DMS79 treated with DMSO at 0.1 percent for 48 hours (cell line): Measurements from ENCODE around the gene MEGF9.
"Not testable (repeated sequence)": the region's sequence is repeated elsewhere in the genome, so short reads cannot be mapped to it uniquely, and the experiment has no call there.

ENCODE experiments used
- DNase-seq: peaks from one replicate; lab custom pipeline; 2025; lab: John Stamatoyannopoulos, UW

MEGF9 gene

GRCh38 chr9:120655005-120655622, 59.2 kb downstream of the MEGF9 start:
- DNase-seq, result no peak

GRCh38 chr9:120654272-120654671, 60.0 kb downstream of the MEGF9 start:
- no peak for DNase-seq

- no peak for DNase-seq
Observed at GRCh38 chr9:120653762-120654161, 60.5 kb downstream of the MEGF9 start.

- no peak for DNase-seq
Observed at GRCh38 chr9:120652934-120653333, 61.3 kb downstream of the MEGF9 start.

- DNase-seq, result no peak
Observed at GRCh38 chr9:120650352-120650751, 63.9 kb downstream of the MEGF9 start.

- DNase-seq, result no peak
Observed at GRCh38 chr9:120648581-120649197, 65.6 kb downstream of the MEGF9 start.

- DNase-seq, result no peak
Observed at GRCh38 chr9:120646948-120647347, 67.3 kb downstream of the MEGF9 start.

- DNase-seq, result no peak
Observed at GRCh38 chr9:120645760-120646159, 68.5 kb downstream of the MEGF9 start.

- no peak for DNase-seq
Observed at GRCh38 chr9:120643061-120643460, 71.2 kb downstream of the MEGF9 start.

- DNase-seq, result no peak
Observed at GRCh38 chr9:120642129-120642770, 72.0 kb downstream of the MEGF9 start.

GRCh38 chr9:120640874-120641273, 73.4 kb downstream of the MEGF9 start:
- not testable (repeated sequence) for DNase-seq

- DNase-seq, result no peak
Observed at GRCh38 chr9:120640380-120640779, 73.9 kb downstream of the MEGF9 start.

- no peak for DNase-seq
Observed at GRCh38 chr9:120637919-120638318, 76.4 kb downstream of the MEGF9 start.

- no peak for DNase-seq
Observed at GRCh38 chr9:120636194-120636957, 77.9 kb downstream of the MEGF9 start.

GRCh38 chr9:120635011-120635410, 79.3 kb downstream of the MEGF9 start:
- no peak for DNase-seq

- no peak for DNase-seq
Observed at GRCh38 chr9:120630333-120630732, 83.9 kb downstream of the MEGF9 start.

GRCh38 chr9:120628925-120629497, 85.3 kb downstream of the MEGF9 start:
- DNase-seq, result not testable (repeated sequence)

- no peak for DNase-seq
Observed at GRCh38 chr9:120628207-120628924, 85.9 kb downstream of the MEGF9 start.

- no peak for DNase-seq
Observed at GRCh38 chr9:120627073-120627472, 87.2 kb downstream of the MEGF9 start.

- DNase-seq, result no peak
Observed at GRCh38 chr9:120626512-120626911, 87.8 kb downstream of the MEGF9 start.

GRCh38 chr9:120625222-120625621, 89.0 kb downstream of the MEGF9 start:
- DNase-seq, result no peak

GRCh38 chr9:120622790-120623189, 91.5 kb downstream of the MEGF9 start:
- no peak for DNase-seq
